Measurements from ENCODE around the gene SNCAIP. TPM values are rescaled to one million over a fixed set of nuclear protein-coding genes. Genes with fewer than 3 reads are reported as not detected.

The SNCAIP gene
- total and polyA plus RNA-seq, 12 donors, result 1.3 to 6.4 (median 2.7) TPM

GRCh38 chr5:122267185-122267584 lies 44.9 kb upstream of the SNCAIP start:
- H3K36me3 ChIP-seq (replicated peaks in 1 of 2), result no peaks in the 10 kb centered on the region
- H3K4me1 ChIP-seq (replicated peaks in 1 of 2), result no peaks in the 10 kb centered on the region
- H3K27me3 ChIP-seq, result no peaks in the 10 kb centered on the region
- H3K4me3 ChIP-seq, result no peak overlapping the region
- no peak for DNase-seq
- 82 to 96% (median 89%) methylated on average over 6 of the region's 6 CpGs for WGBS, 4 donors
- intact Hi-C loops (cut with DNase I), result no loop called here
- H3K27ac ChIP-seq, result no peak overlapping the region
- no peaks in the 10 kb centered on the region for H3K9me3 ChIP-seq (replicated peaks in 1 of 3)
- TF ChIP-seq CTCF (IDR thresholded peaks at IDR 0.05), result no peak

GRCh38 chr5:122273696-122274095 lies 38.3 kb upstream of the SNCAIP start:
- H3K36me3 ChIP-seq (replicated peaks in 1 of 2), result no peaks in the 10 kb centered on the region
- TF ChIP-seq CTCF (IDR thresholded peaks at IDR 0.05), result no peak
- TF ChIP-seq POLR2A (IDR thresholded peaks at IDR 0.05), result no peak
- DNase-seq, result no peak
- H3K27ac ChIP-seq, result no peak overlapping the region
- intact Hi-C loops (cut with DNase I), result no loop called here
- no peaks in the 10 kb centered on the region for H3K4me1 ChIP-seq (replicated peaks in 1 of 2)
- H3K27me3 ChIP-seq, result no peaks in the 10 kb centered on the region
- 9 to 34% (median 23%) methylated on average over 1 of the region's 1 CpG for WGBS, 4 donors
- no peaks in the 10 kb centered on the region for H3K9me3 ChIP-seq (replicated peaks in 1 of 3)
- no peak overlapping the region for H3K4me3 ChIP-seq

GRCh38 chr5:122283592-122283991 lies 28.4 kb upstream of the SNCAIP start:
- Histone ChIP-seq H3K4me1 (replicated peaks in 1 of 2) (no peaks in the 10 kb centered on the region), H3K36me3 (replicated peaks in 1 of 2) (no peaks in the 10 kb centered on the region), H3K27ac (no peak overlapping the region), H3K27me3 (no peaks in the 10 kb centered on the region), H3K9me3 (replicated peaks in 1 of 3) (peaks cover 0 to 4% (median 0%) of the 10 kb centered on the region in 3 donors), H3K4me3 (no peak overlapping the region)
- no peak for DNase-seq
- TF ChIP-seq POLR2A (IDR thresholded peaks at IDR 0.05) (no peak), CTCF (IDR thresholded peaks at IDR 0.05) (no peak)
- intact Hi-C loops (cut with DNase I), result loop anchor here in 1 of 2 donors (10.0 kb wide), 1 partner anchor 141 kb away; no protein-coding TSS in a partner anchor
- 82 to 91% (median 87%) methylated on average over 3 of the region's 3 CpGs for WGBS, 4 donors

DNA sequence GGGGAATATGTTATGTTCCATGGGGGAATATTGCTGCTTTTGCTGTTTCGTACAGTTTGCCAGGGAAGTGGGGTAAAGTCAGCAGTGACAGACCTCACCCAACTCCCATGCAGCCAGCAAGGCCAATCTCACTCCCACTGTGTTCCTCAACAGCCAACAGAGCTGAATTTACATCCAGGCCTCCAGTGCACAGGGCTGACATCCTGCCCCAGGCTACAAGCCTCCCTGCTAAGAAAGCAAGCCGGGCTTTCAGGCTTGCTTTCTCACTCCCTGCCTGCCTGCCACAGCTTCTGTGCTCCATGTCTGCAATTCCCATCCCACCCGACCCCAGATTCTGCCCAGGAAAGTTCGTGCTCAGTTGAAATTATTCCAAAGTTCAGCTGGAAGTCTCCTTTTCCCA lies 25.5 kb upstream of the SNCAIP start:
- Histone ChIP-seq H3K4me1 (replicated peaks in 1 of 2) (no peaks in the 10 kb centered on the region), H3K27me3 (no peaks in the 10 kb centered on the region), H3K9me3 (replicated peaks in 1 of 3) (peaks cover 0 to 4% (median 0%) of the 10 kb centered on the region in 3 donors), H3K4me3 (no peak overlapping the region), H3K36me3 (replicated peaks in 1 of 2) (no peaks in the 10 kb centered on the region), H3K27ac (no peak overlapping the region)
- no peak for DNase-seq
- 45 to 71% (median 58%) methylated on average over 4 of the region's 4 CpGs for WGBS, 4 donors
- TF ChIP-seq CTCF (IDR thresholded peaks at IDR 0.05) (no peak), POLR2A (IDR thresholded peaks at IDR 0.05) (no peak)
- intact Hi-C loops (cut with DNase I), result loop anchor here in 1 of 2 donors (10.0 kb wide), 1 partner anchor 138 kb away; no protein-coding TSS in a partner anchor

All from adrenal gland (tissue), 12 donors.